Activated T-helper 1 cell treated with Interleukin-2 at 50 U/mL for 16 hours (primary cell): ENCODE data around the gene ARSJ.

ENCODE experiments used
- DNase-seq: peaks from one replicate; pipeline ENCODE4 v3.0.0-alpha.2; 2020; ENCODE audit warnings: low read depth

Gene ARSJ

GRCh38 chr4:113987382-113987941, 8.0 kb upstream of the ARSJ start:
- DNase-seq, result no peak

GRCh38 chr4:113982181-113982580, 2.7 kb upstream of the ARSJ start:
- no peak for DNase-seq

- no peak for DNase-seq
Observed at GRCh38 chr4:113981591-113981990, 2.1 kb upstream of the ARSJ start.

- no peak for DNase-seq
Observed at GRCh38 chr4:113979905-113980615, 613 bp upstream of the ARSJ start.

GRCh38 chr4:113978561-113979147, 793 bp downstream of the ARSJ start:
- DNase-seq, result no peak

- DNase-seq, result no peak
Observed at GRCh38 chr4:113978105-113978504, 1.3 kb downstream of the ARSJ start.

GRCh38 chr4:113977526-113977855, 2.0 kb downstream of the ARSJ start:
- no peak for DNase-seq

- no peak for DNase-seq
Observed at GRCh38 chr4:113976741-113977525, 2.5 kb downstream of the ARSJ start.

GRCh38 chr4:113975578-113975977, 3.9 kb downstream of the ARSJ start:
- DNase-seq, result no peak

GRCh38 chr4:113974467-113974866, 5.0 kb downstream of the ARSJ start:
- no peak for DNase-seq

GRCh38 chr4:113973345-113973744, 6.1 kb downstream of the ARSJ start:
- no peak for DNase-seq

GRCh38 chr4:113972781-113973180, 6.7 kb downstream of the ARSJ start:
- no peak for DNase-seq

GRCh38 chr4:113971706-113972360, 7.6 kb downstream of the ARSJ start:
- no peak for DNase-seq

GRCh38 chr4:113969709-113970334, 9.6 kb downstream of the ARSJ start:
- DNase-seq, result no peak

GRCh38 chr4:113968473-113968872, 11.0 kb downstream of the ARSJ start:
- DNase-seq, result no peak

- DNase-seq, result no peak
Observed at GRCh38 chr4:113967687-113968086, 11.8 kb downstream of the ARSJ start.

- no peak for DNase-seq
Observed at GRCh38 chr4:113962719-113963265, 16.7 kb downstream of the ARSJ start.

- DNase-seq, result no peak
Observed at GRCh38 chr4:113962016-113962347, 17.5 kb downstream of the ARSJ start.

GRCh38 chr4:113960684-113961321, 18.6 kb downstream of the ARSJ start:
- no peak for DNase-seq

- DNase-seq, result no peak
Observed at GRCh38 chr4:113959539-113959937, 19.9 kb downstream of the ARSJ start.

- DNase-seq, result no peak
Observed at GRCh38 chr4:113958766-113959538, 20.5 kb downstream of the ARSJ start.
